Neural progenitor cell (in vitro differentiated cells): ENCODE measurements around the gene GOLT1A. TPM values are rescaled to one million over a fixed set of nuclear protein-coding genes. Genes with fewer than 3 reads are reported as not detected.

Experiments
- DNase-seq: peaks from one replicate; pipeline ENCODE4 v3.0.0-alpha.2; 2016; ENCODE audit warnings: low spot score
- H2AFZ ChIP-seq: fragments of 200-600 bp; sonication (generic); replicated peaks from 2 replicates; pipeline ENCODE4 v1.6.1; 2016; ENCODE audit warnings: antibody characterized with exemption
- H3F3A ChIP-seq: fragments of 200-600 bp; sonication (generic); 2 replicates; pipeline ENCODE4 v1.6.1; 2016; ENCODE audit warnings: antibody characterized with exemption, low read depth
- H3K27ac ChIP-seq: fragments of 200-600 bp; sonication (generic); 2 replicates; pipeline ENCODE4 v1.5.1; 2016; ENCODE audit warnings: mild to moderate bottlenecking
- H3K27me3 ChIP-seq: fragments of 200-600 bp; sonication (generic); 2 replicates; pipeline ENCODE4 v1.6.1; 2016; ENCODE audit warnings: mild to moderate bottlenecking, moderate library complexity
- H3K36me3 ChIP-seq: fragments of 200-600 bp; sonication (generic); 2 replicates; pipeline ENCODE4 v1.5.1; 2016
- H3K4me1 ChIP-seq: fragments of 200-600 bp; sonication (generic); 2 replicates; pipeline ENCODE4 v1.6.1; 2016; ENCODE audit warnings: mixed run types
- H3K4me2 ChIP-seq: fragments of 200-600 bp; sonication (generic); 2 replicates; pipeline ENCODE4 v1.6.1; 2016
- H3K4me3 ChIP-seq: fragments of 200-600 bp; sonication (generic); 2 replicates; pipeline ENCODE4 v1.5.1; 2016
- H3K79me2 ChIP-seq: fragments of 200-600 bp; sonication (generic); 2 replicates; pipeline ENCODE4 v1.6.1; 2016; ENCODE audit warnings: low read depth
- H3K9ac ChIP-seq: fragments of 200-600 bp; sonication (generic); 2 replicates; pipeline ENCODE4 v1.6.1; 2016
- H3K9me3 ChIP-seq: fragments of 200-600 bp; sonication (generic); 2 replicates; pipeline ENCODE4 v1.5.1; 2016; ENCODE audit warnings: low read depth
- H4K20me1 ChIP-seq: fragments of 200-600 bp; sonication (generic); 2 replicates; pipeline ENCODE4 v1.6.1; 2016; ENCODE audit warnings: low read depth
- H3K27ac Mint-ChIP-seq: 3 replicates; pipeline ENCODE4 v1.8.0; 2021; ENCODE audit warnings: mixed read lengths
- H3K27me3 Mint-ChIP-seq: 2 replicates; pipeline ENCODE4 v1.8.0; 2022; ENCODE audit warnings: low read depth, mild to moderate bottlenecking, inconsistent platforms, moderate library complexity, mixed read lengths; ENCODE audit not compliant: insufficient read depth
- H3K36me3 Mint-ChIP-seq: 3 replicates; pipeline ENCODE4 v1.8.0; 2021; ENCODE audit warnings: mixed read lengths
- H3K4me1 Mint-ChIP-seq: 3 replicates; pipeline ENCODE4 v1.8.0; 2021; ENCODE audit warnings: mixed read lengths
- H3K4me3 Mint-ChIP-seq: 3 replicates; pipeline ENCODE4 v1.8.0; 2021; ENCODE audit warnings: mild to moderate bottlenecking, moderate library complexity, mixed read lengths
- H3K9me3 Mint-ChIP-seq: 3 replicates; pipeline ENCODE4 v1.8.0; 2020; ENCODE audit warnings: mixed read lengths
- EZH2 ChIP-seq: fragments of 200-600 bp; sonication (generic); IDR thresholded peaks from 2 replicates; pipeline ENCODE4 v1.6.1; 2017; ENCODE audit warnings: antibody characterized with exemption, mild to moderate bottlenecking, moderate library complexity
- EZH2phosphoT487 ChIP-seq: fragments of 200-600 bp; sonication (generic); IDR thresholded peaks from 2 replicates; pipeline ENCODE4 v1.6.1; 2017; ENCODE audit warnings: antibody characterized with exemption
- total RNA-seq: library from RNA; depleted of rRNA; stranded (reverse); fragments of >200 nt; gene quantifications from 2 replicates; pipeline ENCODE4 v1.2.3, GENCODE V29; 2015; ENCODE audit warnings: low replicate concordance
- TF ChIP-seq, protein P1 (sequence below): fragments of 200-600 bp; sonication (generic); IDR thresholded peaks from 2 replicates; pipeline ENCODE4 v1.5.1; 2017; ENCODE audit warnings: antibody characterized with exemption, mild to moderate bottlenecking

Gene GOLT1A, protein sequence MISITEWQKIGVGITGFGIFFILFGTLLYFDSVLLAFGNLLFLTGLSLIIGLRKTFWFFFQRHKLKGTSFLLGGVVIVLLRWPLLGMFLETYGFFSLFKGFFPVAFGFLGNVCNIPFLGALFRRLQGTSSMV
- 1.2 TPM in 1 of 2 replicates, not detected in the other for total RNA-seq

DNA sequence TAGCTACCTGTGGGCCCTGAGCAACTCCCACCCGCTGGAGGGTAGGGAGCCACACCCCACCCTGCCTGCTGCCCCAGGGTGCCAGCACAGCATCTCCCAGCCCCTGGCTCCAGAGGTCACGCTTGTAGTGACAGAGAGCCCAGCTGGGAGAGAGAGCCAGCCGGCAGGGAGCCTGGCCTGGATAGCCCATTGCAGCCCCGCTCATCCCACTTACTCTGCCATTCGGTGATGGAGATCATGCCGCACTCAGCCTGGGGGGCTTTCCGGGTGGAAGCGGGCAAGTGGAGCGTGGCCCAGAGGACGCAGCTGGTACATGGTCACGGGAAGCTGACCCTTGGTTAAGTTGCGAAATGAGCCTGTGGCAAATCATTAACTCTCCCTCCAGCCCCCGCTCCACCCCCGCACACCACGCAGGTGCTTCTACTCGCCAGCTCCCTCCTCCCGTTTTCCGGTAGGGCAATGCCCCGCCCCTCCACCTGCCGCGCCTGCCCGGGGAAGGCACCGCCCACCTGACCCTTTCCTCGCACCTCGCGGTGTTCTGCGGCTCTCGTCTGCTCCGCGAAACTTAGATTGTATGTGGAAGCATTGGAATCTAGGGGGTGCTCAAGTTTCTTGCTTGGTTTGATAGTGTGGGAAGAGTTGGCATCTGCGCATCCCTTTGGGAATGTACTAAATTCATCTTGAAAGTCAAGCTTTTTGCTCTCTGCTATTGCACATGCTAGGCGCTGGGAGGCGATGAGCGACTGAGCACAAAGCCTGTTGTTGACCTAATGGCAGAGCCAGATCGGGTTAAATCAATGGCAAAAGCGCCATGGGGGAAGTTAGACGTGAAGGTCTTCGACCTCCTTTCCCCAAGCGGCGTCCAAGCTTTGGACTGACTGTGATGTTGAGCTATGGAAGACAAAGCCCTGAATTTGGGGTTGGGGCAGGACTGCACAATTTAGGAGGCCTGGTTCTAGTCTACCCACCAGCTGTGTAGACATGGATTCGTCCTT, at the start of gene GOLT1A:
Gene GOLT1A (minus strand): TSS at position 321 of the 995 bp plus-strand sequence. CDS start 82 bp downstream, at position 239.
- H3K4me3 Mint-ChIP-seq, result peak within 1 kb of the TSS; percentile 74
- Histone ChIP-seq H3K27me3 (peaks cover 15% of the 10 kb centered on the region), H3K79me2 (no peaks in the 10 kb centered on the region), H3K4me2 (peak within 1 kb of the TSS; percentile 66), H3K4me3 (peak within 1 kb of the TSS; percentile 36), H3F3A (peaks cover 12% of the 10 kb centered on the region), H3K9ac (no peak within 1 kb of the TSS), H2AFZ (peak within 1 kb of the TSS; percentile 52), H3K36me3 (no peaks in the 10 kb centered on the region), H3K27ac (no peak within 1 kb of the TSS), H3K4me1 (peaks cover 4% of the 10 kb centered on the region), H3K9me3 (no peaks in the 10 kb centered on the region), H4K20me1 (no peaks in the 10 kb centered on the region)
- no peaks in the 10 kb centered on the region for H3K36me3 Mint-ChIP-seq
- no peaks in the 10 kb centered on the region for H3K9me3 Mint-ChIP-seq
- peak; percentile 84 for DNase-seq
- H3K4me1 Mint-ChIP-seq, result peaks cover 4% of the 10 kb centered on the region
- H3K27ac Mint-ChIP-seq, result no peak within 1 kb of the TSS
- H3K27me3 Mint-ChIP-seq, result peaks cover 5% of the 10 kb centered on the region
- no peak for TF ChIP-seq EZH2phosphoT487
- TF ChIP-seq, protein P1, sequence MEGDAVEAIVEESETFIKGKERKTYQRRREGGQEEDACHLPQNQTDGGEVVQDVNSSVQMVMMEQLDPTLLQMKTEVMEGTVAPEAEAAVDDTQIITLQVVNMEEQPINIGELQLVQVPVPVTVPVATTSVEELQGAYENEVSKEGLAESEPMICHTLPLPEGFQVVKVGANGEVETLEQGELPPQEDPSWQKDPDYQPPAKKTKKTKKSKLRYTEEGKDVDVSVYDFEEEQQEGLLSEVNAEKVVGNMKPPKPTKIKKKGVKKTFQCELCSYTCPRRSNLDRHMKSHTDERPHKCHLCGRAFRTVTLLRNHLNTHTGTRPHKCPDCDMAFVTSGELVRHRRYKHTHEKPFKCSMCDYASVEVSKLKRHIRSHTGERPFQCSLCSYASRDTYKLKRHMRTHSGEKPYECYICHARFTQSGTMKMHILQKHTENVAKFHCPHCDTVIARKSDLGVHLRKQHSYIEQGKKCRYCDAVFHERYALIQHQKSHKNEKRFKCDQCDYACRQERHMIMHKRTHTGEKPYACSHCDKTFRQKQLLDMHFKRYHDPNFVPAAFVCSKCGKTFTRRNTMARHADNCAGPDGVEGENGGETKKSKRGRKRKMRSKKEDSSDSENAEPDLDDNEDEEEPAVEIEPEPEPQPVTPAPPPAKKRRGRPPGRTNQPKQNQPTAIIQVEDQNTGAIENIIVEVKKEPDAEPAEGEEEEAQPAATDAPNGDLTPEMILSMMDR, result peak; percentile 77
- TF ChIP-seq EZH2, result peak; percentile 26

DNA sequence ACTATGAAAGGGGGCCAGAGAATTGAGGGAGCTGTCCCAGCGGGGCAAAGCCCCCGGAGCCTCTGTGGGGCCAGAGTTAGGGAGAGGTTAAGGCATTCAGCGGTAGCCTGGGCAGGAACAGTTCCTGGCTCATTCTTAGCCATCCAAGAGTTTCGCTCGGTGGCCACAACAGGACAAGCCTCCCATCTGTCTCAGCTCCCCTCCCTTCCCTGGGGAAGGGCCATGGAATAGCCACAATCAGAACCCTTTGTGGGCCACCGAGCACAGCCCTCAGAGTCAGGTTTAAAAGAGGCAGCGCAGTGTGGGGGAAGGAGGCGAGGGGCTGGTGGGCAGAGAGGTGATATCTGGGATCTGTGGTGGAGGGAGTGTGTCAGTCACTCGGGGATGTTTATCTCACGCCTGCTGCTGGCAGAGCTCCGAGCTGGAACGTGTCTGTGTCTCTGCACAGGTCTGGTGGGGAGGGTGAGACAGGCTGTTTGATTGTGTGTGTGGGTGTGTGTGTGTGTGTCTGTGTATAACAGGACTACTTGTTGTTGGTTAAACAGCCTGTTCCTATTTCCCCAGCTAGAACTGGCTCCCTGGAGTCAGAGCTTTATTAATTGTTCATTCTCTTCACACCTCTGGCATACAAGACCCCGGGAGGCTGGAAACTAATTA, 49.6 kb upstream of the GOLT1A start:
- Histone ChIP-seq H3K9ac (no peak overlapping the region), H3K79me2 (no peaks in the 10 kb centered on the region), H3K27ac (no peak overlapping the region), H3K4me3 (no peak overlapping the region), H3K36me3 (no peaks in the 10 kb centered on the region), H3K9me3 (no peaks in the 10 kb centered on the region), H3F3A (no peaks in the 10 kb centered on the region), H3K4me2 (no peak overlapping the region), H3K4me1 (peaks cover 10% of the 10 kb centered on the region), H3K27me3 (no peaks in the 10 kb centered on the region), H4K20me1 (no peaks in the 10 kb centered on the region), H2AFZ (no peak overlapping the region)
- no peak overlapping the region for H3K4me3 Mint-ChIP-seq
- H3K27me3 Mint-ChIP-seq, result no peaks in the 10 kb centered on the region
- TF ChIP-seq, protein P1, result no peak
- no peak for TF ChIP-seq EZH2phosphoT487
- TF ChIP-seq EZH2, result no peak
- H3K36me3 Mint-ChIP-seq, result peaks cover 34% of the 10 kb centered on the region
- DNase-seq, result no peak
- H3K4me1 Mint-ChIP-seq, result peaks cover 41% of the 10 kb centered on the region
- peak overlapping the region; percentile 96 for H3K27ac Mint-ChIP-seq
- H3K9me3 Mint-ChIP-seq, result no peaks in the 10 kb centered on the region

DNA sequence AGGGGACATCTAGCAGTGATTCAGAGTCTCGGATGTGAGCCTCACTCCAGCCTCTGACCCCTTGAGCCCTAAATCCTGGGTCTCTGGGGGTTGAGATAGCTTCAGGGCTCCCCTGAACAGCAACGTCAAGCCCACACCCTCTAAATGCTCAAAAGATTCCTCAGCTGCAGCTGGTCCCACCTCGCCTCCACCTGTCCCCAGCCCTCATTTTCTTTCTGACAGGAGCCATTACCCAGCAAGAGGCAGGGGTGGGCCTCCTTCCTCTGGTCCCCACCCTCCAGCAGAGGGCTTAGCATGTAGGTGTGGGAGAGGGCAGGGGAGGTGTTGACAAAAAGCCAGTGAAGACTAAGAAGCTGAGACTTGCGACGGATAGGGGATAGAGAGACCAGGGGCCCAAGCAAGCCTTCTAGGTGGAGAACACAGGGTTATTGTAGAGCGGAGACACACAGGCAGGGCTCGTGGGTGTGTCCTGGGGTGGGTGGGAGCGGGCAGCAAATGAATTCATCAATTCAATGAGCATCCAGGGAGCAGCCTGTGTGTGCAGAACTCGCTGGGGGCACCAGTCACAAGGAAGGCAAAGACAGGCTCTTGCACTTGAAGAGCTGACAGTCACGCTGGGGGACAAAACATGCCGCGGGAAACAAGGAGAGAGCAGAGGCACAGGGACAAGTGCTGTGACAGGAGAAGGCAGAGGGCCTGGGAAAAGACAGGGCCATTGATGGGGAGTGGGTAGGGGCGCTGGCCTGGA, 48.9 kb upstream of the GOLT1A start:
- H3K4me2 ChIP-seq, result no peak overlapping the region
- H3K9me3 ChIP-seq, result no peaks in the 10 kb centered on the region
- Mint-ChIP-seq H3K4me1 (peaks cover 47% of the 10 kb centered on the region), H3K9me3 (no peaks in the 10 kb centered on the region), H3K27ac (peak overlapping the region; percentile 46), H3K4me3 (peak overlapping the region; percentile 13), H3K27me3 (peaks cover 3% of the 10 kb centered on the region), H3K36me3 (peaks cover 36% of the 10 kb centered on the region)
- H3K36me3 ChIP-seq, result no peaks in the 10 kb centered on the region
- peaks cover 10% of the 10 kb centered on the region for H3K4me1 ChIP-seq
- TF ChIP-seq, protein P1, result no peak
- no peak for TF ChIP-seq EZH2phosphoT487
- no peak for TF ChIP-seq EZH2
- no peak overlapping the region for H3K4me3 ChIP-seq
- no peak overlapping the region for H2AFZ ChIP-seq
- no peaks in the 10 kb centered on the region for H3F3A ChIP-seq
- no peaks in the 10 kb centered on the region for H3K27me3 ChIP-seq
- DNase-seq, result no peak
- no peaks in the 10 kb centered on the region for H3K79me2 ChIP-seq
- no peak overlapping the region for H3K9ac ChIP-seq
- H3K27ac ChIP-seq, result no peak overlapping the region
- no peaks in the 10 kb centered on the region for H4K20me1 ChIP-seq
